Smooth muscle cell (in vitro differentiated cells): ENCODE data around the gene ADD3. TPM values are rescaled to one million over a fixed set of nuclear protein-coding genes. Genes with fewer than 3 reads are reported as not detected.
A peak's percentile ranks its signal among the peaks of the same experiment; 100 is the strongest.

Experiments used
- DNase-seq: peaks from one replicate; lab custom pipeline; 2025; ENCODE audit not compliant: unreplicated experiment; lab: John Stamatoyannopoulos, UW
- H2AFZ ChIP-seq: fragments of 200-600 bp; sonication (generic); 2 replicates; pipeline ENCODE4 v1.6.0; 2016; ENCODE audit warnings: antibody characterized with exemption, low read depth, mild to moderate bottlenecking
- H3F3A ChIP-seq: fragments of 200-600 bp; sonication (generic); 2 replicates; pipeline ENCODE4 v1.6.0; 2017; ENCODE audit warnings: antibody characterized with exemption, low read depth
- H3K27ac ChIP-seq: fragments of 200-600 bp; sonication (generic); 2 replicates; pipeline ENCODE4 v1.5.1; 2016; ENCODE audit warnings: low read depth, mild to moderate bottlenecking
- H3K27me3 ChIP-seq: fragments of 200-600 bp; sonication (generic); 2 replicates; pipeline ENCODE4 v1.6.1; 2016; ENCODE audit warnings: low read depth, mild to moderate bottlenecking
- H3K36me3 ChIP-seq: fragments of 200-600 bp; sonication (generic); 2 replicates; pipeline ENCODE4 v1.5.1; 2016; ENCODE audit warnings: low read depth
- H3K4me1 ChIP-seq: fragments of 200-600 bp; sonication (generic); 2 replicates; pipeline ENCODE4 v1.5.1; 2016; ENCODE audit warnings: low read depth
- H3K4me2 ChIP-seq: fragments of 200-600 bp; sonication (generic); 2 replicates; pipeline ENCODE4 v1.6.0; 2016; ENCODE audit warnings: mild to moderate bottlenecking
- H3K4me3 ChIP-seq: fragments of 200-600 bp; sonication (generic); 2 replicates; pipeline ENCODE4 v1.5.1; 2016; ENCODE audit warnings: mild to moderate bottlenecking
- H3K79me2 ChIP-seq: fragments of 200-600 bp; sonication (generic); 2 replicates; pipeline ENCODE4 v1.6.0; 2016; ENCODE audit warnings: low read depth, mild to moderate bottlenecking
- H3K9ac ChIP-seq: fragments of 200-600 bp; sonication (generic); 2 replicates; pipeline ENCODE4 v1.6.0; 2016; ENCODE audit warnings: low read depth
- H3K9me3 ChIP-seq: fragments of 200-600 bp; sonication (generic); replicated peaks from 2 replicates; pipeline ENCODE4 v1.5.1; 2016; ENCODE audit warnings: low read depth
- H4K20me1 ChIP-seq: fragments of 200-600 bp; sonication (generic); 2 replicates; pipeline ENCODE4 v1.6.0; 2016; ENCODE audit warnings: low read depth
- WGBS: methylation state at CpG from one replicate; pipeline ENCODE4 v1.1.7; 2016; ENCODE audit warnings: low lambda C conversion rate; 5-methylcytosine and 5-hydroxymethylcytosine counted together
- polyA plus RNA-seq: library from polyadenylated mRNA; unstranded; fragments of >200 nt; fragmentation: Nextera tagmentation; extraction: Ambion mirVana; gene quantifications from 2 replicates; pipeline ENCODE4 v1.2.1, GENCODE V29; 2016
- total RNA-seq: library from RNA; depleted of rRNA; stranded (reverse); fragments of >200 nt; gene quantifications from 2 replicates; pipeline ENCODE4 v1.2.3, GENCODE V29; 2014
- TF ChIP-seq, protein P1 (sequence below): fragments of 200-600 bp; sonication (generic); IDR thresholded peaks from 2 replicates; pipeline ENCODE4 v1.5.1; 2017; ENCODE audit warnings: borderline replicate concordance, mild to moderate bottlenecking, antibody characterized with exemption; ENCODE audit not compliant: insufficient read depth, poor library complexity, severe bottlenecking

Gene ADD3
- total and polyA plus RNA-seq, 2 experiments from 2014 or later = 75.0 to 155 TPM

- Histone ChIP-seq H3K4me1 (peaks cover 31% of the 10 kb centered on the region), H3K4me2 (peak overlapping the region; percentile 73), H2AFZ (no peak overlapping the region), H3F3A (peaks cover 11% of the 10 kb centered on the region), H3K27me3 (no peaks in the 10 kb centered on the region), H3K9ac (peak overlapping the region; percentile 86), H3K9me3 (no peaks in the 10 kb centered on the region), H3K79me2 (no peaks in the 10 kb centered on the region), H3K27ac (peak overlapping the region; percentile 98), H4K20me1 (no peaks in the 10 kb centered on the region), H3K4me3 (no peak overlapping the region), H3K36me3 (no peaks in the 10 kb centered on the region)
- TF ChIP-seq, protein P1, sequence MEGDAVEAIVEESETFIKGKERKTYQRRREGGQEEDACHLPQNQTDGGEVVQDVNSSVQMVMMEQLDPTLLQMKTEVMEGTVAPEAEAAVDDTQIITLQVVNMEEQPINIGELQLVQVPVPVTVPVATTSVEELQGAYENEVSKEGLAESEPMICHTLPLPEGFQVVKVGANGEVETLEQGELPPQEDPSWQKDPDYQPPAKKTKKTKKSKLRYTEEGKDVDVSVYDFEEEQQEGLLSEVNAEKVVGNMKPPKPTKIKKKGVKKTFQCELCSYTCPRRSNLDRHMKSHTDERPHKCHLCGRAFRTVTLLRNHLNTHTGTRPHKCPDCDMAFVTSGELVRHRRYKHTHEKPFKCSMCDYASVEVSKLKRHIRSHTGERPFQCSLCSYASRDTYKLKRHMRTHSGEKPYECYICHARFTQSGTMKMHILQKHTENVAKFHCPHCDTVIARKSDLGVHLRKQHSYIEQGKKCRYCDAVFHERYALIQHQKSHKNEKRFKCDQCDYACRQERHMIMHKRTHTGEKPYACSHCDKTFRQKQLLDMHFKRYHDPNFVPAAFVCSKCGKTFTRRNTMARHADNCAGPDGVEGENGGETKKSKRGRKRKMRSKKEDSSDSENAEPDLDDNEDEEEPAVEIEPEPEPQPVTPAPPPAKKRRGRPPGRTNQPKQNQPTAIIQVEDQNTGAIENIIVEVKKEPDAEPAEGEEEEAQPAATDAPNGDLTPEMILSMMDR = peak; percentile 81
- peak; percentile 6 for DNase-seq
- 11% methylated on average over 6 of the region's 6 CpGs for WGBS
These were observed 29.3 kb upstream of the ADD3 start for GRCh38 chr10:109978481-109978880.

DNA sequence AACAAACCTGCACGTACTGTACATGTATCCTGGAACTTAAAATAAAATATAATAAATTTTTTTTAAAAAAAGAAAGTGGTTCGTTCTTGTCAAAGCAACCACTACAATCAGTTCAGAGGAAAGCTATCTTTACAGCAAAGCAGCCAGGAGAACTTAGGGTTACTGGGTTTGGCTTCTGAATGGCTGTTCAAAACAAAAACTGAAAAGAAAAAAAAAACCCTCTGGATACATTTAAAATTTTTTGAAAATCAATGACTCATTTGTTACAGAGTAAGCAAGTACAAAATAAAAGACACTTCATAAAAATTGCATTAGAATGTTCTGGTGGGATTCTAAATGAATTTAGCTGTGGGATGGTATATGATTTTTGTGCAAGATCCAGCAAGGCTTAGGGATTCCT, 28.6 kb upstream of the ADD3 start:
- WGBS = 85% methylated on average over 2 of the region's 2 CpGs
- Histone ChIP-seq H3K79me2 (no peaks in the 10 kb centered on the region), H3K4me2 (peak overlapping the region; percentile 73), H3K9me3 (no peaks in the 10 kb centered on the region), H2AFZ (no peak overlapping the region), H3K27ac (peak overlapping the region; percentile 98), H3K36me3 (no peaks in the 10 kb centered on the region), H3K4me1 (peaks cover 31% of the 10 kb centered on the region), H3K27me3 (no peaks in the 10 kb centered on the region), H3K4me3 (no peak overlapping the region), H4K20me1 (no peaks in the 10 kb centered on the region), H3F3A (peaks cover 11% of the 10 kb centered on the region), H3K9ac (peak overlapping the region; percentile 31)
- DNase-seq = no peak
- TF ChIP-seq, protein P1 = no peak

GRCh38 chr10:109981650-109982049, 26.1 kb upstream of the ADD3 start:
- Histone ChIP-seq H3K4me2 (peak overlapping the region; percentile 73), H3K4me1 (peaks cover 29% of the 10 kb centered on the region), H3K36me3 (no peaks in the 10 kb centered on the region), H3K9me3 (no peaks in the 10 kb centered on the region), H3K27me3 (no peaks in the 10 kb centered on the region), H3F3A (peaks cover 14% of the 10 kb centered on the region), H2AFZ (peak overlapping the region; percentile 85), H4K20me1 (no peaks in the 10 kb centered on the region), H3K4me3 (no peak overlapping the region), H3K79me2 (no peaks in the 10 kb centered on the region), H3K9ac (peak overlapping the region; percentile 37), H3K27ac (peak overlapping the region; percentile 77)
- DNase-seq = no peak
- 67% methylated on average over 2 of the region's 2 CpGs for WGBS
- TF ChIP-seq, protein P1 = no peak

- no peak overlapping the region for H3K4me3 ChIP-seq
These were observed 25.7 kb upstream of the ADD3 start for GRCh38 chr10:109982123-109982522.

More at GRCh38 chr10:109982123-109982522, 25.7 kb upstream of the ADD3 start:
- H2AFZ ChIP-seq = peak overlapping the region; percentile 85
- 59% methylated on average over 3 of the region's 3 CpGs for WGBS
- no peaks in the 10 kb centered on the region for H3K9me3 ChIP-seq
- no peaks in the 10 kb centered on the region for H3K79me2 ChIP-seq
- TF ChIP-seq, protein P1 = no peak
- H3K9ac ChIP-seq = peak overlapping the region; percentile 37
- no peaks in the 10 kb centered on the region for H3K27me3 ChIP-seq
- H3F3A ChIP-seq = peaks cover 18% of the 10 kb centered on the region
- peaks cover 28% of the 10 kb centered on the region for H3K4me1 ChIP-seq
- no peak for DNase-seq
- H3K27ac ChIP-seq = peak overlapping the region; percentile 77
- H3K4me2 ChIP-seq = peak overlapping the region; percentile 73
- H4K20me1 ChIP-seq = no peaks in the 10 kb centered on the region
- H3K36me3 ChIP-seq = no peaks in the 10 kb centered on the region
